B cell (primary cell): Measurements from ENCODE around the gene COA8. TPM values are rescaled to one million over a fixed set of nuclear protein-coding genes. Genes with fewer than 3 reads are reported as not detected.

Source experiments
- ATAC-seq: fragments of 200-7000 bp; cut with Tn5 transposase; one replicate; pipeline ENCODE4 v1.10.0; 2021; ENCODE audit warnings: low read depth, mild to moderate bottlenecking, moderate number of reproducible peaks, moderate library complexity
- CTCF ChIA-PET: fragments of 350-600 bp; sonication (Branson Sonifier 250); formaldehyde crosslinking; loops from one replicate; lab custom pipeline; 2021; ENCODE audit warnings: antibody characterized with exemption, inconsistent platforms; lab: Charles Lee
- POLR2A ChIA-PET: fragments of 350-600 bp; sonication (Branson Sonifier 250); formaldehyde crosslinking; loops from one replicate; lab custom pipeline; 2021; ENCODE audit warnings: antibody characterized with exemption; lab: Charles Lee
- DNase-seq: peaks from one replicate; pipeline ENCODE4 v3.0.0; 2013
- H2AFZ ChIP-seq: 2 replicates; pipeline ENCODE4 v1.6.1; 2012; ENCODE audit warnings: mild to moderate bottlenecking, low read depth, low read length; ENCODE audit not compliant: insufficient read depth, poor library complexity, severe bottlenecking
- H3K27ac ChIP-seq, 2 donors: 1 replicate in 1 of 2; 2 replicates in 1 of 2; pipeline ENCODE4 v1.5.1; 2012 to 2013; ENCODE audit warnings: low read length in 2 of 2, mild to moderate bottlenecking in 2 of 2, moderate library complexity in 1 of 2
- H3K27me3 ChIP-seq, 4 experiments: fragments of 200-600 bp in 1 of 4; sonication (generic) in 1 of 4; replicated peaks in 1 of 4; 1 replicate in 2 of 4; 2 replicates in 2 of 4; pipeline versions ENCODE4 v1.6.1 to v1.7.0; 2013 to 2016; ENCODE audit warnings: low read length in 3 of 4, mild to moderate bottlenecking in 2 of 4, mixed read lengths in 1 of 4, moderate library complexity in 1 of 4; ENCODE audit not compliant: insufficient read depth in 4 of 4, control insufficient read depth in 3 of 4; ENCODE audit errors: control extremely low read depth in 1 of 4
- H3K36me3 ChIP-seq, 2 experiments: replicated peaks in 1 of 2; 1 replicate in 1 of 2; 2 replicates in 1 of 2; pipeline versions ENCODE4 v1.6.1 to v1.7.1; 2013; ENCODE audit warnings: low read length in 1 of 2; ENCODE audit not compliant: insufficient read depth in 2 of 2, control insufficient read depth in 1 of 2; ENCODE audit errors: control extremely low read depth in 1 of 2, extremely low read depth in 1 of 2
- H3K4me1 ChIP-seq, 2 donors: fragments of 200-600 bp in 1 of 2; sonication (generic) in 1 of 2; 1 replicate in 1 of 2; 2 replicates in 1 of 2; pipeline versions ENCODE4 v1.5.1 to v1.6.1; 2013 to 2017; ENCODE audit warnings: low read length in 2 of 2; ENCODE audit not compliant: control insufficient read depth in 2 of 2, insufficient read depth in 2 of 2
- H3K4me2 ChIP-seq: replicated peaks from 2 replicates; pipeline ENCODE3; 2012; ENCODE audit warnings: mild to moderate bottlenecking, low read depth, low read length; ENCODE audit not compliant: poor library complexity, severe bottlenecking
- H3K4me3 ChIP-seq, 5 experiments: fragments of 200-600 bp in 1 of 5; sonication (generic) in 1 of 5; 1 replicate in 3 of 5; 2 replicates in 2 of 5; pipeline versions ENCODE4 v1.5.1 to v1.7.0; 2011 to 2016; ENCODE audit warnings: low read length in 4 of 5, mild to moderate bottlenecking in 4 of 5, low read depth in 2 of 5, control low read depth in 1 of 5, moderate library complexity in 1 of 5; ENCODE audit not compliant: insufficient read depth in 1 of 5; ENCODE audit errors: control extremely low read depth in 1 of 5, extremely low read depth in 1 of 5
- H3K79me2 ChIP-seq: fragments of 200-600 bp; sonication (generic); one replicate; pipeline ENCODE4 v1.6.0; 2016; ENCODE audit warnings: low read length; ENCODE audit not compliant: control insufficient read depth, insufficient read depth
- H3K9ac ChIP-seq: fragments of 200-600 bp; sonication (generic); 2 replicates; pipeline ENCODE4 v1.6.1; 2017; ENCODE audit warnings: mild to moderate bottlenecking, low read length, moderate library complexity
- H3K9me3 ChIP-seq, 3 donors: one replicate each; pipeline versions ENCODE4 v1.6.1 to v1.7.1; 2013; ENCODE audit warnings: low read length in 2 of 3; ENCODE audit not compliant: control insufficient read depth in 2 of 3, insufficient read depth in 1 of 3; ENCODE audit errors: control extremely low read depth in 1 of 3
- H4K20me1 ChIP-seq: 2 replicates; pipeline ENCODE4 v1.6.0; 2012; ENCODE audit warnings: mild to moderate bottlenecking, low read length; ENCODE audit not compliant: insufficient read depth, control insufficient read depth, poor library complexity, severe bottlenecking
- H3K27ac Mint-ChIP-seq: one replicate; pipeline ENCODE4 v1.8.0; 2021; ENCODE audit warnings: mixed read lengths
- H3K27me3 Mint-ChIP-seq: one replicate; pipeline ENCODE4 v1.8.0; 2021; ENCODE audit warnings: mixed read lengths
- H3K4me1 Mint-ChIP-seq: one replicate; pipeline ENCODE4 v1.8.0; 2021; ENCODE audit warnings: mixed read lengths
- H3K4me3 Mint-ChIP-seq: one replicate; pipeline ENCODE4 v1.8.0; 2021; ENCODE audit warnings: mixed read lengths
- H3K9me3 Mint-ChIP-seq: one replicate; pipeline ENCODE4 v1.8.0; 2022; ENCODE audit warnings: mixed read lengths; ENCODE audit not compliant: insufficient read depth
- EZH2 ChIP-seq: IDR thresholded peaks from 2 replicates; pipeline ENCODE4 v1.6.1; 2012; ENCODE audit warnings: borderline replicate concordance, low read depth, mild to moderate bottlenecking, moderate library complexity, low read length; ENCODE audit not compliant: insufficient read depth, poor library complexity, severe bottlenecking
- WGBS: methylation state at CpG from one replicate; pipeline ENCODE4 v1.1.5; 2013; ENCODE audit warnings: missing lambda C conversion rate; ENCODE audit not compliant: insufficient coverage; 5-methylcytosine and 5-hydroxymethylcytosine counted together
- intact Hi-C: fragments of 100-400 bp; cut with micrococcal nuclease; formaldehyde crosslinking; loops from one replicate; pipeline ENCODE4 v1.10.0; 2022
- polyA plus RNA-seq: library from polyadenylated mRNA; depleted of rRNA; stranded (reverse); fragments of >200 nt; gene quantifications from 2 replicates; pipeline ENCODE4 v1.2.3, GENCODE V29; 2012
- total RNA-seq, 2 donors: library from RNA; stranded (reverse); fragments of 120-200 nt in 1 of 2; gene quantifications; 1 replicate in 1 of 2; 2 replicates in 1 of 2; pipeline versions ENCODE4 v1.2.3 to v1.2.4, GENCODE V29; 2013 to 2022
- TF ChIP-seq, protein P1 (sequence below): fragments of 200-600 bp; IDR thresholded peaks from one replicate; pipeline ENCODE4 v1.8.0; 2022; ENCODE audit warnings: antibody characterized with exemption, mild to moderate bottlenecking

COA8 gene
- total and polyA plus RNA-seq, 2 donors (not counting 1 experiment from before 2014, with no cell fraction given): 7.5 to 24.9 TPM

- ChIA-PET CTCF (interaction anchor here (1.3 to 6.0 kb wide), 2 partner anchors 19 to 20 kb away, joined by 8 to 24 read pairs; no protein-coding TSS in a partner anchor), POLR2A (no interaction called here)
- Histone ChIP-seq H3K36me3 (peaks cover 0 to 3% of the 10 kb centered on the region in 2 experiments), H3K27ac (no peak overlapping the region), H3K27me3 (peaks cover 0 to 16% (median 2%) of the 10 kb centered on the region in 4 experiments), H3K79me2 (no peaks in the 10 kb centered on the region), H3K9me3 (no peaks in the 10 kb centered on the region), H3K9ac (no peak overlapping the region), H2AFZ (no peak overlapping the region), H3K4me2 (no peak overlapping the region), H4K20me1 (no peaks in the 10 kb centered on the region), H3K4me3 (no peak overlapping the region), H3K4me1 (no peaks in the 10 kb centered on the region)
- DNase-seq (no peak), ATAC-seq (no peak)
- TF ChIP-seq, protein P1, sequence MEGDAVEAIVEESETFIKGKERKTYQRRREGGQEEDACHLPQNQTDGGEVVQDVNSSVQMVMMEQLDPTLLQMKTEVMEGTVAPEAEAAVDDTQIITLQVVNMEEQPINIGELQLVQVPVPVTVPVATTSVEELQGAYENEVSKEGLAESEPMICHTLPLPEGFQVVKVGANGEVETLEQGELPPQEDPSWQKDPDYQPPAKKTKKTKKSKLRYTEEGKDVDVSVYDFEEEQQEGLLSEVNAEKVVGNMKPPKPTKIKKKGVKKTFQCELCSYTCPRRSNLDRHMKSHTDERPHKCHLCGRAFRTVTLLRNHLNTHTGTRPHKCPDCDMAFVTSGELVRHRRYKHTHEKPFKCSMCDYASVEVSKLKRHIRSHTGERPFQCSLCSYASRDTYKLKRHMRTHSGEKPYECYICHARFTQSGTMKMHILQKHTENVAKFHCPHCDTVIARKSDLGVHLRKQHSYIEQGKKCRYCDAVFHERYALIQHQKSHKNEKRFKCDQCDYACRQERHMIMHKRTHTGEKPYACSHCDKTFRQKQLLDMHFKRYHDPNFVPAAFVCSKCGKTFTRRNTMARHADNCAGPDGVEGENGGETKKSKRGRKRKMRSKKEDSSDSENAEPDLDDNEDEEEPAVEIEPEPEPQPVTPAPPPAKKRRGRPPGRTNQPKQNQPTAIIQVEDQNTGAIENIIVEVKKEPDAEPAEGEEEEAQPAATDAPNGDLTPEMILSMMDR: no peak
- TF ChIP-seq EZH2: no peak
- H3K27me3 Mint-ChIP-seq: no peaks in the 10 kb centered on the region
- no peak overlapping the region for H3K4me3 Mint-ChIP-seq
- intact Hi-C loops: no loop called here
- H3K9me3 Mint-ChIP-seq: no peaks in the 10 kb centered on the region
- WGBS: 70% methylated on average over 24 of the region's 28 CpGs
- H3K4me1 Mint-ChIP-seq: no peaks in the 10 kb centered on the region
- no peak overlapping the region for H3K27ac Mint-ChIP-seq
Measured at GRCh38 chr14:103539056-103539825, 23.5 kb upstream of the COA8 start.
